GM23338 (cell line): ENCODE results near the gene HBZ.

ENCODE experiments used
- CREB1 ChIP-seq: fragments of 250-450 bp; sonication (Bioruptor Pico); IDR thresholded peaks from 2 replicates; pipeline ENCODE4 v1.5.0; 2020; ENCODE audit warnings: low read depth, mild to moderate bottlenecking, moderate library complexity
- CTCF ChIP-seq, 2 experiments: fragments of 200-600 bp in 1 of 2; sonication (generic) in 1 of 2; conservative IDR thresholded peaks; 2 replicates each; pipeline versions ENCODE4 v1.5.1 to v1.6.1; 2016 to 2017; ENCODE audit warnings: antibody characterized with exemption in 2 of 2, low read depth in 2 of 2, mild to moderate bottlenecking in 2 of 2, moderate library complexity in 1 of 2
- EZH2 ChIP-seq: fragments of 200-600 bp; sonication (generic); IDR thresholded peaks from one replicate; pipeline ENCODE4 v1.8.0; 2017; ENCODE audit warnings: antibody characterized with exemption, mild to moderate bottlenecking, low read depth; ENCODE audit not compliant: unreplicated experiment
- EZH2phosphoT487 ChIP-seq: fragments of 200-600 bp; sonication (generic); IDR thresholded peaks from one replicate; pipeline ENCODE4 v1.8.1; 2018; ENCODE audit warnings: antibody characterized with exemption; ENCODE audit not compliant: unreplicated experiment
- JUNB ChIP-seq: IDR thresholded peaks from one replicate; pipeline ENCODE4 v1.6.1; 2016; ENCODE audit warnings: antibody characterized with exemption; ENCODE audit not compliant: unreplicated experiment
- POLR2AphosphoS5 ChIP-seq: IDR thresholded peaks from 2 replicates; pipeline ENCODE4 v1.6.1; 2016; ENCODE audit warnings: antibody characterized with exemption, low read depth
- STAT1 ChIP-seq: IDR thresholded peaks from one replicate; pipeline ENCODE4 v1.6.1; 2016; ENCODE audit warnings: antibody characterized with exemption; ENCODE audit not compliant: unreplicated experiment
- ZNF114 ChIP-seq: fragments of 250-450 bp; sonication (Bioruptor Pico); IDR thresholded peaks from 2 replicates; pipeline ENCODE4 v1.5.0; 2020; ENCODE audit warnings: mild to moderate bottlenecking, moderate library complexity
- ZNF331 ChIP-seq: fragments of 250-450 bp; sonication (Bioruptor Pico); IDR thresholded peaks from 2 replicates; pipeline ENCODE4 v1.5.0; 2020; ENCODE audit warnings: low read depth, mild to moderate bottlenecking, moderate library complexity
- TF ChIP-seq, protein P1 (sequence below): IDR thresholded peaks from one replicate; pipeline ENCODE4 v1.6.1; 2018; ENCODE audit warnings: antibody characterized with exemption; ENCODE audit not compliant: unreplicated experiment

DNA sequence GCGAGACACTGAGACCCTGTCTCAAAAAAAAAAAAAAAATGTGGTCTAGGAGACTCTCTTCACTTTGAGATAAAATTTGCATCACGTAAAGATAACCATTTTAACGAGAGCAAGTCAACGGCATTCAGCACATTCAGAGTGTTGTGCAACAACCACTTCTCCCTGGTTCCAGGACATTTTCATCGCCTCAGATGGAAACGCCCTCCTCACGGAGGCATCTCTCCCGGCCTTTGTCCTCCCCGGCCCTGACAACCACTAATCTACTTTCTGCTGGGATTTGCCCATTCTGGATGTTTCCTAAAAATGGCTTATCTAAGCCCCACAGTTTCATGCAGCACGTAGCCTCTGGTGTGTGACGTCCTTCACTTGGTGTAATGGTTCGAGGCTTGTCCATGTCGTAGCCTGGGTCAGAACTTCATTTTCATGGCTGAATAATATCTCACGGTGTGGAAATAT, 7.6 kb upstream of the HBZ start:
- TF ChIP-seq CTCF (conservative IDR thresholded peaks at IDR 0.05; ENCODE audit: low read depth in 2 of 2) (no peak), EZH2phosphoT487 (no peak), EZH2 (no peak), POLR2AphosphoS5 (no peak), STAT1 (no peak), JUNB (no peak), CREB1 (CRISPR knock-in tag) (no peak), ZNF331 (CRISPR knock-in tag) (no peak), ZNF114 (CRISPR knock-in tag) (no peak)
- TF ChIP-seq, protein P1, sequence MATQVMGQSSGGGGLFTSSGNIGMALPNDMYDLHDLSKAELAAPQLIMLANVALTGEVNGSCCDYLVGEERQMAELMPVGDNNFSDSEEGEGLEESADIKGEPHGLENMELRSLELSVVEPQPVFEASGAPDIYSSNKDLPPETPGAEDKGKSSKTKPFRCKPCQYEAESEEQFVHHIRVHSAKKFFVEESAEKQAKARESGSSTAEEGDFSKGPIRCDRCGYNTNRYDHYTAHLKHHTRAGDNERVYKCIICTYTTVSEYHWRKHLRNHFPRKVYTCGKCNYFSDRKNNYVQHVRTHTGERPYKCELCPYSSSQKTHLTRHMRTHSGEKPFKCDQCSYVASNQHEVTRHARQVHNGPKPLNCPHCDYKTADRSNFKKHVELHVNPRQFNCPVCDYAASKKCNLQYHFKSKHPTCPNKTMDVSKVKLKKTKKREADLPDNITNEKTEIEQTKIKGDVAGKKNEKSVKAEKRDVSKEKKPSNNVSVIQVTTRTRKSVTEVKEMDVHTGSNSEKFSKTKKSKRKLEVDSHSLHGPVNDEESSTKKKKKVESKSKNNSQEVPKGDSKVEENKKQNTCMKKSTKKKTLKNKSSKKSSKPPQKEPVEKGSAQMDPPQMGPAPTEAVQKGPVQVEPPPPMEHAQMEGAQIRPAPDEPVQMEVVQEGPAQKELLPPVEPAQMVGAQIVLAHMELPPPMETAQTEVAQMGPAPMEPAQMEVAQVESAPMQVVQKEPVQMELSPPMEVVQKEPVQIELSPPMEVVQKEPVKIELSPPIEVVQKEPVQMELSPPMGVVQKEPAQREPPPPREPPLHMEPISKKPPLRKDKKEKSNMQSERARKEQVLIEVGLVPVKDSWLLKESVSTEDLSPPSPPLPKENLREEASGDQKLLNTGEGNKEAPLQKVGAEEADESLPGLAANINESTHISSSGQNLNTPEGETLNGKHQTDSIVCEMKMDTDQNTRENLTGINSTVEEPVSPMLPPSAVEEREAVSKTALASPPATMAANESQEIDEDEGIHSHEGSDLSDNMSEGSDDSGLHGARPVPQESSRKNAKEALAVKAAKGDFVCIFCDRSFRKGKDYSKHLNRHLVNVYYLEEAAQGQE = no peak
